Hepatic stellate cell (primary cell): Measurements from ENCODE around the gene C9orf85.
A peak's percentile ranks its signal among the peaks of the same experiment; 100 is the strongest.

ENCODE experiments used
- DNase-seq: peaks from one replicate; pipeline ENCODE4 v3.0.0; 2011; ENCODE audit warnings: low spot score

Gene C9orf85

GRCh38 chr9:71904076-71904475 lies 7.4 kb upstream of the C9orf85 start:
- DNase-seq, result no peak

GRCh38 chr9:71908825-71909224 lies 2.6 kb upstream of the C9orf85 start:
- no peak for DNase-seq

- peak; percentile 45 for DNase-seq
Measured at GRCh38 chr9:71909887-71910649, 1.4 kb upstream of the C9orf85 start.

DNA sequence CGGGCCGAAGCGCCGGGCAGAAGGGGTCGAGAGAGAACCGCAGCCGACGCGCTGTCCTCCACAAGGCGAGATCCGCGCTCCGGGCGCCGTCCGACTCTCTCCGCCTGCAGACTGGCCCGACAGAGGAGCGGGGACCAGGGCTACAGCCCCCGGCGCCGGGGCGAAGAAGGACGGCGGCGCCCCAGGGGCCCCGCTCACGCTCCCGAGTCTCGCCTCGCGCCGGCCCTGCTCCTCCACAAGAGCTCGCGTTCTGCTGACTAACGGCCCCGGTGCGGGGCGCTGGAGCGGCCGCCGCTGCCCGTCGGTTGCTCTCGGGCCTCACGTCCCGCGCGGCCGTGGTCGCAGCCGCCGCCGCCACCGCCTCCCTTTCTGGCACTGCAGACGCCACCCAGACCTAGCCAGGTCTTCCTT lies 784 bp upstream of the C9orf85 start:
- DNase-seq, result no peak

GRCh38 chr9:71911908-71912335 lies 483 bp downstream of the C9orf85 start:
- DNase-seq, result no peak

DNA sequence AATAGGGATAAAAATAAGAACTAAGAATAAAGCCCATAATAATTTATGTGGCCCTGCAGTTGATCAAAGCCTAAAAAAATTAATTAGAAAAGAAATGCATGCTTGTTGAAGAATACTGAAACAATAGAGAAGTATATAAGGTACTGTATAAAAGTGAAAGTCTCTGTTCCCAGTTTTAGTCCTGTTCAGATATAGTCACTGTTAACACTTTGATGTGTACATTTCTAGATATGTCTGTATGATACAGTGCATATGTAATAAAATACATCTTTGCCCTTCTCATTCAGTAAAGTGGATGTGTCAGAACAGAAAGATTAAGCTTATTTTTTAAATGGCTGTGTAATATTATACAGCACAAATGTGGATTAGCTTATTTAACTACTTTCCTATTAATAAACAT lies 4.1 kb downstream of the C9orf85 start:
- no peak for DNase-seq

DNA sequence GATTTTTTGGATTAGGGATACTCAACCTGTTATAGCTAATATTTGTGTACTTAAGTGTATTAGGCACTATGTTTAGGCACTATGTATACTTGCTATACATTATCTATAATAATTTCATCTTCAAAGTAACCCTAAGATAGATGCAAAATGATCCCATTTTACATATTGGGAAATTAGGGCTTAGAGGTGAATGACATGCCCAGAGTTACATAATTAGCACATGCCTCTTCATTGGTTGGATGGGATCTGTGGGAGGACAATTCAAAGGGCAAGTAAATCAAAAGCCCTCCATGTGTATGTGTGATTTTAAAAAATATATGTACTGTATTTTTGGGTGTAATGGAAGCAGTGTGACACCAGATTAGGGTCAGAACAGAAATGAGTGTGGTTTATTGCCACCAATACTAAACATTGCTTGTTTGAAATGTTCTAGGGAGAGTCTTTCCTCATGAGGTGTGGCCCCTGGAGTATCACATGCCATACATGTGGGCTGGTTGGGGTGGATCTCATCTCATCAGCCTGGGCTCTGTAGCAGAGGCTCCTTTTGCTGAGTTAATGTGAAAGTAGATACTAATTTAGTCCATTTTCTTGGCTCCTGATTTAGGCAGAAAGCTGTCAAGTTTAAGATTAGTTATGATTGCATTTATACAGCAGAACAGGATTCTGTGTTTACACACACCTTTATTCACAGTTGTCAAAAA lies 5.5 kb downstream of the C9orf85 start:
- no peak for DNase-seq

DNA sequence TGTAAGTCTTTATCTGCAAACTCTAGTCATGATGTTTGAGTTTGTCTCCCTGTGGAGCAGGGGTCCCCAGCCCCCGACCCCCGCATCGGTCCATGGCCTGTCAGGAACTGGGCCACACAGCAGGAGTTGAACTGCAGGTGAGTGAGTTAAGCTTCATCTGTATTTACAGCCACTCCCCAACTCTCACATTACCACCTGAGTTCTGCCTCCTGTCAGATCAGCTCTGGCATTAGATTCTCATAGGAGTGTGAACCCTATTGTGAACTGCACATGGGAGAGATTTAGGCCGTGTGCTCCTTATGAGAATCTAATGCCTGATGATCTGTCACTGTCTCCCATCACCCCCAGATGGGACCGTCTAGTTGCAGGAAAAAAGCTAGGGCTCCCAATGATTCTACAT lies 7.0 kb downstream of the C9orf85 start:
- no peak for DNase-seq

DNA sequence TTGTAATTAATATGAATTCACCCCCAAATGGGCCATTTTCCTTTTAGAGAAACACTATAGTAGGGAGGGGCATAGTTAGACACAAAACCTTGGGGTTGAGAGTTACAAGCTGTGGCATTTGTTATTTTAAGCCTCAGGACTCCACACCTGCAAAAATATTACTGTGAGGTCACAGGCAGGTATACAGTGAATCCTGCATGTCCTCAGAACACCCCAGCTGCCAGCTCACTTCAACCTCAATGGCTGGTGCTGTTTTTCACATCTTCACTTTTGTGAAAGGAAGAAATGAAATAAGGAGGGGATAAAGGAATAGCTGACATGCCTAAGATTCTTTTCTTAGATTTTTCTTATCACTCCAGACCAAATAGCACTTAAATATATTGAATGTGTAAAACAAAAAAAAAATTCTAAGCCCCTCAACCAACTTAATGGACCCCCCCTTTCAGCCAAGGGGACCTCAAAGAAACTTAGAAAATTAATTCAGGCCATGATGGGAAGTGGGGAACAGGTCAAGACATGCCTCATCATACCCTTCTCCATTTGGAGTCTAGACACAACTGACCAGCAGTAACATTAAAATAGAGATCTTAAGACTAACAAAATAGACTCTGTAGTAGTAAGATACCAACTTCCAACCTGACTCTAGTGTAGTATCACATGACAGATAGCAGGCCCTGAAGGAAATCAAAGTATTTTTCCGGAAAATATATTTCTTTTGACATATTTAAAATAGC lies 9.2 kb downstream of the C9orf85 start:
- no peak for DNase-seq

DNA sequence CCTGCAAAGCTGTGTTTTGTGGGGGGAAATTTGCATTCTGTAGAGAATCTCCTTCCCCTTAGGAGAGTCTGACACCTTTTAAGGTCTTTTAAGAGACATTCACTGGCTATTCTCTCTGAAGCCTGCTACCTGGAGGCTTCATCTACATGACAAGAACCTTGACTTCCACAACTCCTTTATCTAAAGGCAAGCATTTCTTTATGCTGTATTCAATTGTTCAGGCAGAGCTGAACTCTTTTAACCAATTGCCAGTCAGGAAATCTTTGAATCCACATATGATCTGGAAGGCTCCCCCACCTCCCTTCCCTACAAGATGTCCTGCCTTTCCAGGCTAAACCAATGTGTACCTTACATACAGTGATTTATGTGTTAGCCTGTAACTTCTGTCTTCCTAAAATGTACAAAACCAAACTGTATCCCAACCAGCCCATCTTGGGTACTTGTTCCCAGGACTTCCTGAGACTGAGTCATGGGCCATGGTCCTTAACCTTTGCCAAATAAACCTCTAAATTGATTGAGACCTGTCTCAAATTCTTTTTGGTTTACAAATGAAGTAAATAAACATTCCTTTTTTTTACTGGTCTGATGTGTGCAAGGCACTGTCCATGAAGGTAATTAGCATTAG lies 9.9 kb downstream of the C9orf85 start:
- no peak for DNase-seq

GRCh38 chr9:71924576-71924975 lies 13.1 kb downstream of the C9orf85 start:
- DNase-seq, result no peak

GRCh38 chr9:71925834-71926233 lies 14.4 kb downstream of the C9orf85 start:
- no peak for DNase-seq

GRCh38 chr9:71928376-71928775 lies 16.9 kb downstream of the C9orf85 start:
- DNase-seq, result no peak

DNA sequence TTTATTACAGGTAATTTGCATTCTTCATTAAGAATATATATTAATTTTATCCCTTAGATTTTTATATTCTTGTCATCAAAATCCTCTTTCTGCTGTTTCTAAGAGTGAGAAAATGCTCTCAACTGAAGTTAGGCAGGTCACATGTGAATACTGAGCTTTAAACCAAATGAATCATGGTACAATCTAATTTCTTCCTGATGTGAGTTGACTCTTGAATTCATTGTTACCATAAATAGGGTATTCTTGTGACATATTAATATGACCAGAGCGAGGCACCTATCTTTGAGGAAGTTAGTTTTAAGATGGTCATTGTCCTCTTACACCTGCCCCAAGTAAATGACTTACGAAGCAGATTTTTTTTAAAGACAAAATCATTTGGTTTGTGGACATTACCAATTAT lies 17.4 kb downstream of the C9orf85 start:
- DNase-seq, result no peak

DNA sequence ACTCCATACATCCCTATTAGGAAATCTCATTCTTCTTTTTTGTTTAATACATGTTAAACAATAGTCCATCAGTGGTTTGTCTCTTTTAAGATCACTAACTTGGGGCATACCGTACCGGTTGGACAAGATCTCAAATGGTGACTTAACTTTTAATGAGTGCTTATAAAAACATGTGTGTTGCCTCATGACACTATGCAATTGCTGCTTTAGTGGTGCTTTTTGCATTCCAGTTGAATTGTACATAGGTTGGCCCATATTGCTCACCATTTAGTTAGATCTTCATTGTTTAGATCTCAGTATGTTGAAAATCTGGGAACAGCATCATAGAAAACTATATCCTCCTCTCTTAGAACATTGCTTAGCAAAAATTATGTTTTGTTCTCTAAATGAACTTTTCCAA lies 17.8 kb downstream of the C9orf85 start:
- DNase-seq, result no peak

- no peak for DNase-seq
Measured at GRCh38 chr9:71929791-71930440, 18.5 kb downstream of the C9orf85 start.

GRCh38 chr9:71931166-71931565 lies 19.7 kb downstream of the C9orf85 start:
- no peak for DNase-seq

- no peak for DNase-seq
Measured at GRCh38 chr9:71936066-71936465, 24.6 kb downstream of the C9orf85 start.

DNA sequence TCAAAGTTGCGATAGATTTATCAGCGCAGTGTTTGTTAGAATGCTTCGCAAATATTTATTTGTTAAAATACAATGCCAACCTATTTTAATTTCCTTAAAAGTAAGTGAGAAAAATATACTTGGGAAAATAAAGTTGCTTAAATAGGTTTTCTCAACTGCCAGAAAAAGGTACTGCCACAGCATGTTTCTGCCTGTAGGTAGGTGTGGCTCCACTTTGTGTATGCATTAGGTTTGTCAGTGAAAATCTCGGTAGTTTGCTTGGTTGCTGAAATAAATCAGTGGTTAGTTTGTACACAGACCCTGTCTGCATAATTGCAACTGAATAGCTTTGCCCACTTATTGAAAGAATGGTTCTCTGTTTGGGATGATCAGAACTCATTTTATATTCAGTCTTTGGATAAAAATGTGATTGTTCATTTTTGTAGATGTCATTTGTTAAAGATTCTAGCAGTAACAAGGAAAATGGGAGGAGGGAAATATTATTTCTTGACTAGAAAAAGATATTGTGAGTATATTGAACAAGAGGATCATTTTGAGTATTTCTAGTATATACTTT lies 25.7 kb downstream of the C9orf85 start:
- no peak for DNase-seq

DNA sequence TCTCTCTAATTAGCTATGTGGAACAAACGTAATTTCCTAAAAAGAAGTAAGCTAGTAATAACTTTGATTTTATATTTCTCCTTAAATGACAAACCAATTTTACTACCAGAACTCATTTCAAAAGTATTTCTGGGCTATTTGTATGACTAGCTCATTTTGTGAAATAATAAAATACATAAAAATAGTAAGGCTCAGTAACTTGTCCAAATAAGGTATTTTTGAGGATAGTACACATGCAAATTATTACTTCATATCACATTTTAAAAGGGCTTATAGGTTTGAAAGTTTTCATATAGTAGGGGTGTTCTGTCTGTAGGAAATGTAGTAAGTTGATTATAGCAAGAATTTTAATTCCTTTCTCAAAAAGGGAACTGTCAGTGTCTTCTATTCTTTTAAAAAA lies 26.5 kb downstream of the C9orf85 start:
- no peak for DNase-seq

DNA sequence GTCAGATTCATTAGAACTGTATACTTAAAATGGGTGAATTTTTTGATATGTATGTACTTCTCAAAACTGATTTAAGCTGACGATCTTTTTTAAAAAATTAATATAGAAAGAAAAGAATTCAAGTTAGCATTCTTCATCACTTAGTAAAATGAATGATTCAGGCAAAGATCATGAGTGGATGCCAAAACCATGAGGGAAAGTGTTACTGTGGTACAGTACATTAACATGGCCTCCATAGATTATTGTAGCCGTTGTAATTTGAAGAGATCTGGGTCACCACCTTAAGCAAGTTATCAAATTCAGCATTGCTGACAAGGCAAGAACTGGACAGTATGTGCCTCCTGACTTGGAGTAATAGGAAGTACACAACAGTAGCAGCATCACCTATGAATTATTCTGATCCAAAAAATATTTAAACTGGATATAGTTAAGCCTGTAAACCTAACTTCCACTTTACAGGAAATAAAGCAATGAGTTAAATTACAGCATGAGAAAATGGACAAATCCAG lies 29.7 kb downstream of the C9orf85 start:
- DNase-seq, result no peak
